ENCODE results near the gene AOAH. TPM values are rescaled to one million over a fixed set of nuclear protein-coding genes. Genes with fewer than 3 reads are reported as not detected.
"Not testable (repeated sequence)": the region's sequence is repeated elsewhere in the genome, so short reads cannot be mapped to it uniquely, and the experiment has no call there.

AOAH gene
- total RNA-seq, 1 experiment from 2014 or later: 0.39 TPM

DNA sequence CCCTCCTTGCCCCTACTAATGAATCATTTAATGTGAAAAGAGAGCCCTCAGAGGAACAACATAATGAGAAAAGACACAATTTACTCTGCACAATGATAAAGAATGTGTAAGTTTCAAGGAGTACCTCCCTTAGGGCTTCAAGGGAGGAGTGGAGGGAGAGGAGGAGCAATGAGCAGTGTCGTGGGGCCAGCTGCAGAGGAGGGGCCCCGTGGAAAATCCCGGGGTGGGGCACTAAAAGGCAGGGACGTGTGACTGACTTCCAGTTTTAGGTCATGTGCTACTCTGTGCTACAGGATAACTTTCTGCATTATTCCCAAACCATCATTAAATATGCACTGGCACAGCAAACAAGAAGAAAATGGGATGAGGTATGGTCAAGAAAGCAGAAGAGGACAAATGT lies 226.5 kb downstream of the AOAH start:
- Histone ChIP-seq H3T11ph (ENCODE audit: low read length) (no peak overlapping the region), H2AK5ac (ENCODE audit: insufficient read length, low read length) (no peak overlapping the region), H3K79me1 (ENCODE audit: insufficient read depth, low read depth, low read length, poor library complexity, severe bottlenecking) (no peaks in the 10 kb centered on the region), H3K79me2 (ENCODE audit: insufficient read depth, low read length) (no peaks in the 10 kb centered on the region), H3K4me2 (ENCODE audit: insufficient read depth, insufficient read length, low read length) (no peak overlapping the region), H2BK120ac (ENCODE audit: low read depth, low read length, poor library complexity, severe bottlenecking) (no peak overlapping the region), H4K5ac (ENCODE audit: insufficient read length, low read depth, low read length) (no peak overlapping the region), H3K18ac (ENCODE audit: insufficient read length, low read depth, low read length) (no peak overlapping the region), H3K27ac (ENCODE audit: insufficient read length, low read depth, low read length) (no peak overlapping the region), H3K27me3 (ENCODE audit: insufficient read depth, low read length) (no peaks in the 10 kb centered on the region), H3K4ac (ENCODE audit: low read depth, low read length) (no peak overlapping the region), H3K23ac (ENCODE audit: insufficient read length, low read depth, low read length) (no peak overlapping the region), H3K9me3 (ENCODE audit: control insufficient read depth, low read depth, low read length) (no peaks in the 10 kb centered on the region), H2BK5ac (ENCODE audit: insufficient read length, low read length) (no peak overlapping the region), H4K20me1 (ENCODE audit: control insufficient read depth, insufficient read depth, insufficient read length) (no peaks in the 10 kb centered on the region), H3K4me1 (ENCODE audit: insufficient read depth, low read length) (no peaks in the 10 kb centered on the region), H4K91ac (ENCODE audit: insufficient read length, low read depth, low read length) (no peak overlapping the region), H3K23me2 (ENCODE audit: insufficient read length, low read depth, low read length, poor library complexity, severe bottlenecking) (no peaks in the 10 kb centered on the region), H4K8ac (replicated peaks; ENCODE audit: insufficient read length, low read depth, low read length) (no peak overlapping the region), H3K14ac (ENCODE audit: insufficient read depth, low read length) (no peak overlapping the region), H3K9ac (ENCODE audit: extremely low read depth, insufficient read length, low read length) (no peak overlapping the region), H3K56ac (ENCODE audit: insufficient read length, low read depth, low read length) (no peak overlapping the region), H2BK15ac (ENCODE audit: low read depth, low read length) (no peak overlapping the region), H2AFZ (ENCODE audit: low read length) (no peak overlapping the region), H2BK20ac (ENCODE audit: low read depth, low read length, poor library complexity, severe bottlenecking) (no peak overlapping the region), H2BK12ac (ENCODE audit: insufficient read length, low read depth, low read length) (no peak overlapping the region)
- TF ChIP-seq, protein P1, sequence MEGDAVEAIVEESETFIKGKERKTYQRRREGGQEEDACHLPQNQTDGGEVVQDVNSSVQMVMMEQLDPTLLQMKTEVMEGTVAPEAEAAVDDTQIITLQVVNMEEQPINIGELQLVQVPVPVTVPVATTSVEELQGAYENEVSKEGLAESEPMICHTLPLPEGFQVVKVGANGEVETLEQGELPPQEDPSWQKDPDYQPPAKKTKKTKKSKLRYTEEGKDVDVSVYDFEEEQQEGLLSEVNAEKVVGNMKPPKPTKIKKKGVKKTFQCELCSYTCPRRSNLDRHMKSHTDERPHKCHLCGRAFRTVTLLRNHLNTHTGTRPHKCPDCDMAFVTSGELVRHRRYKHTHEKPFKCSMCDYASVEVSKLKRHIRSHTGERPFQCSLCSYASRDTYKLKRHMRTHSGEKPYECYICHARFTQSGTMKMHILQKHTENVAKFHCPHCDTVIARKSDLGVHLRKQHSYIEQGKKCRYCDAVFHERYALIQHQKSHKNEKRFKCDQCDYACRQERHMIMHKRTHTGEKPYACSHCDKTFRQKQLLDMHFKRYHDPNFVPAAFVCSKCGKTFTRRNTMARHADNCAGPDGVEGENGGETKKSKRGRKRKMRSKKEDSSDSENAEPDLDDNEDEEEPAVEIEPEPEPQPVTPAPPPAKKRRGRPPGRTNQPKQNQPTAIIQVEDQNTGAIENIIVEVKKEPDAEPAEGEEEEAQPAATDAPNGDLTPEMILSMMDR (conservative IDR thresholded peaks at IDR 0.05): no peak
- Mint-ChIP-seq H3K36me3 (ENCODE audit: insufficient read depth in 1 of 3, low read depth in 3 of 3) (no peaks in the 10 kb centered on the region; a peak in 1 of 7 replicates), H3K27me3 (ENCODE audit: low read depth) (no peaks in the 10 kb centered on the region; the same call in 1 of the 2 replicates), H3K27ac (no peak overlapping the region), H3K4me1 (peaks cover 0 to 2% of the 10 kb centered on the region in 2 experiments; a peak in 2 of 4 replicates), H3K4me3 (no peak overlapping the region), H3K9me3 (peaks cover 0 to 5% of the 10 kb centered on the region in 2 experiments; a peak in 4 of 5 replicates)
- WGBS (ENCODE audit: extremely low coverage, insufficient read length, low lambda C conversion rate): no CpG with 5 or more reads among the region's 4 CpGs
- DNase-seq: no peak

DNA sequence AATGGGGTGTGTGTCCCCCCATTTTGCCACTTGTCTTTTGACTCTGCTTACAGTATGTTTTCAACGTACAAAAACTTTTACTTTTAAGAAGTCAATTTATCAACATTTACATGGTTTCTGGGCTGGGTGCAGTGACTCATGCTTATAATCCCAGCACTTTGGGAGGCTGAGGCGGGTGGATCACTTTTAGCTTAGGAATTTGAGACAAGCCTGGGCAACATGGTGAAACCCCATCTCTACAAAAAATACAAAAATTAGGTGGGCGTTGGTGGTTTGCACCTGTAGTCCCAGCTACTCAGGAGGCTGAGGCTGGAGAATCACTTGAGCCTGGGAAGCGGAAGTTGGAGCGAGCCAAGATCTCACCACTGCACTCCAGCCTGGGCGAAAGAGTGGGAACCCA lies 227.1 kb downstream of the AOAH start:
- not testable (repeated sequence) for H3K4ac ChIP-seq (ENCODE audit: low read depth, low read length); H3K56ac ChIP-seq (ENCODE audit: insufficient read length, low read depth, low read length); H3K4me1 Mint-ChIP-seq; H3K4me3 Mint-ChIP-seq; H3T11ph ChIP-seq (ENCODE audit: low read length); H3K9me3 Mint-ChIP-seq; H3K14ac ChIP-seq (ENCODE audit: insufficient read depth, low read length); H2BK20ac ChIP-seq (ENCODE audit: low read depth, low read length, poor library complexity, severe bottlenecking); H3K27ac ChIP-seq (ENCODE audit: insufficient read length, low read depth, low read length); H4K20me1 ChIP-seq (ENCODE audit: control insufficient read depth, insufficient read depth, insufficient read length); H2BK120ac ChIP-seq (ENCODE audit: low read depth, low read length, poor library complexity, severe bottlenecking); H3K36me3 Mint-ChIP-seq (ENCODE audit: insufficient read depth in 1 of 3, low read depth in 3 of 3); H3K18ac ChIP-seq (ENCODE audit: insufficient read length, low read depth, low read length); DNase-seq; H2BK12ac ChIP-seq (ENCODE audit: insufficient read length, low read depth, low read length); H2BK5ac ChIP-seq (ENCODE audit: insufficient read length, low read length); H4K5ac ChIP-seq (ENCODE audit: insufficient read length, low read depth, low read length); H3K23ac ChIP-seq (ENCODE audit: insufficient read length, low read depth, low read length); H3K23me2 ChIP-seq (ENCODE audit: insufficient read length, low read depth, low read length, poor library complexity, severe bottlenecking); H4K8ac ChIP-seq (replicated peaks; ENCODE audit: insufficient read length, low read depth, low read length); H3K9ac ChIP-seq (ENCODE audit: extremely low read depth, insufficient read length, low read length); H3K27me3 Mint-ChIP-seq (ENCODE audit: low read depth); H3K4me1 ChIP-seq (ENCODE audit: insufficient read depth, low read length); H3K4me2 ChIP-seq (ENCODE audit: insufficient read depth, insufficient read length, low read length); H3K9me3 ChIP-seq (ENCODE audit: control insufficient read depth, low read depth, low read length); H2AFZ ChIP-seq (ENCODE audit: low read length); H3K79me1 ChIP-seq (ENCODE audit: insufficient read depth, low read depth, low read length, poor library complexity, severe bottlenecking); H3K79me2 ChIP-seq (ENCODE audit: insufficient read depth, low read length); H3K27me3 ChIP-seq (ENCODE audit: insufficient read depth, low read length); H3K27ac Mint-ChIP-seq; H2BK15ac ChIP-seq (ENCODE audit: low read depth, low read length); H4K91ac ChIP-seq (ENCODE audit: insufficient read length, low read depth, low read length); H2AK5ac ChIP-seq (ENCODE audit: insufficient read length, low read length)
- no CpG with 5 or more reads among the region's 6 CpGs for WGBS (ENCODE audit: extremely low coverage, insufficient read length, low lambda C conversion rate)

Data from H9 (cell line).